Activated naive CD4-positive, alpha-beta T cell (primary cell): ENCODE measurements around the gene CYB5RL.
"Not testable (repeated sequence)": the region's sequence is repeated elsewhere in the genome, so short reads cannot be mapped to it uniquely, and the experiment has no call there.

Experiments
- DNase-seq, 4 experiments: peaks; one replicate each; lab custom pipeline; 2025; lab: John Stamatoyannopoulos, UW

The CYB5RL gene

GRCh38 chr1:54225986-54226559 lies 26.2 kb upstream of the CYB5RL start:
- DNase-seq, result no peak

- DNase-seq, result no peak
These were observed 25.5 kb upstream of the CYB5RL start for GRCh38 chr1:54225378-54225777.

DNA sequence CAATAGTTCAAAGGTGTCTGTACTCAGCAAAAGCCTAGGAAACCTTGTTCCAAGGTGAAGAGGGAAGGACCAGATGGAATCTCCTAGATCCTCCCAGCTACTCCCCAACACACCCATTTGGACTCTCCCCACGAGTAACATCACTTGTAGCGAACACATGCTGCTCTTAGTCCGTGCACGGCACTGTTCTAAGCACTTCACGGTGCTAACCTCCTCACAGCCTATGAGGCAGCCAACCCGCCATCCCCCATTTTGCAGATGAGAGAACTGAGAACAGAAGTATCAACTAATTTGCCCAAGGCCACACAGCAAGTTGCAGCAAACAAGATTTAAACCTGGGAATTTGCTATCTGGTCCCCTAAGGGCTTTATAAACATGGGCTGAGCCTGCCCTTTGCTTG lies 24.4 kb upstream of the CYB5RL start:
- DNase-seq, result no peak

DNA sequence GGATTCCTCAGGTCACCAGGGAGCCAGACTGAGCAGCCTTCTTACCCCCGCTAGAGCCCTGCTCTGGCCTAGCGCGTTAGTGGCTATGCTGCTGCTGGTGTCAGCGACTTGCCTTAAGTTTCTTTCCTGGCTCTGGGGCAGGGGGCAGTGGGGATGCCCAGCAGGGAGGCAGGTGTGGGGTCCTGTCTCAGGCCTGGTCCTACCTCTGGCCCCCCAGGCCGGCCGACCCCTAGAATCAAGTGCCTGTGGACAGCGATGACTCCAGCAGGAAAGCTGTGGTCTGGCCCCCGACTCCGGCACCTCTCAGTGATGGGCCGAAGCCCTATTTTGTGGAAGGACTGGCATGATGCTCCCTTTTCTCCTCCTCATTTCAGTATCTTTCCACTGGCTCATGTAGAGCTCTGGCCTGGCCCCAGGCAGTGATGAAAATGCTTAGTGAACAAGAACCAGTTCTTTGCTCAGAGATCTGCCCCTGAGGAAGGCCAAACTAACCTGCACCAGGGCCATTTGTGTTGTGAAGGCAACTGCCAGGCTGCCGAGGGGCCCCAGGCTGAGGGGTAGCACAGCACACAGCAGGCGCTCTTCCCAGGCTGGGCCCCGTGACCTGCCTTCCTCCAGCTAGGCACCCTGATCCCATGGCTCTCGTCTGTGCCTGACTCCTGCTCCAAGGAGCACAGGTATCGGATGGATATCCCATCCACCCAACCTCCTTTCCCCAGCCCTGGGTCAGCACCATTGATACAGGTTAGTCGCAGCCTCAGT lies 23.8 kb upstream of the CYB5RL start:
- no peak for DNase-seq

- DNase-seq, result no peak
These were observed 22.9 kb upstream of the CYB5RL start for GRCh38 chr1:54222711-54223110.

- no peak for DNase-seq
These were observed 22.1 kb upstream of the CYB5RL start for GRCh38 chr1:54221867-54222484.

GRCh38 chr1:54221113-54221834 lies 21.4 kb upstream of the CYB5RL start:
- DNase-seq, result no peak

- no peak for DNase-seq
These were observed 20.4 kb upstream of the CYB5RL start for GRCh38 chr1:54220004-54220811.

GRCh38 chr1:54219688-54220003 lies 19.8 kb upstream of the CYB5RL start:
- no peak for DNase-seq

DNA sequence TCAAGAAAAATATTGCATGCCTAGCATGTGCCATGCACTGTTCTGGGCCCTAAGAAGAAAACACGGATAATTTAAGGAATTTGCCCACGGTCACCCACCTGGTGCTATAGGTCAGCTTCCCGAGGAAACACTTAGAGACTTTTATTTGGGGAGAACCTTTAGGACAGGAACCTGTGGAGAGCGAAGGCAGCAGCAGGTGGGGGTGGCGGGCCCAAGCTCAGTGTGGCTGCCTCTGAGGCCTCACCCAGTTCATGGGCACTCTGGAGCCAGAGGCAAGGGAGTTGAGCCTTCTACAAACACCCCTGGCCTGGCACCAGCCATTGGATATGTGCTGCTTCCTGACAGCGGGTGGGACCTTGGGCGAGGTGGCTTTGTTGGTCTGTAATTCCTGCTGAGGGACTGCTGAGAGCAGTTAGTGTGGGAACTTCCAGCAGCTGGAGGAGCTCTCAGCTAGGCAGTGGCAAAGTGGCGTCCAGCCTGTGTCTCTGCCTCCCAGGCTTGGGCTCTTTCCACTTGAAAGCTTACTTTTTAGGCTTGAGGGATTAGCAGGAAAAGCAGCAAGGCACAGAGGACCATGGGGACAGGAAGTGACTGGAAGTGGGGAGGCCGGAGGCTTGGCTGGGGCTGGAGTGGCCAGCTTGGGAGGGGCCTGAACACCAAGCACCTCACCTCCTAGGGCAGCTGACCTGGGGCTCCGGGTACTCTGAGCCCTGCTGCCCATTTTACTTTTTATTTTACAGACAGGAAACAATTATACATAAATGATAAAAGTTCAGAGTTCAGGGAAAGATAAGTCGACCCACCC lies 19.3 kb upstream of the CYB5RL start:
- no peak for DNase-seq

DNA sequence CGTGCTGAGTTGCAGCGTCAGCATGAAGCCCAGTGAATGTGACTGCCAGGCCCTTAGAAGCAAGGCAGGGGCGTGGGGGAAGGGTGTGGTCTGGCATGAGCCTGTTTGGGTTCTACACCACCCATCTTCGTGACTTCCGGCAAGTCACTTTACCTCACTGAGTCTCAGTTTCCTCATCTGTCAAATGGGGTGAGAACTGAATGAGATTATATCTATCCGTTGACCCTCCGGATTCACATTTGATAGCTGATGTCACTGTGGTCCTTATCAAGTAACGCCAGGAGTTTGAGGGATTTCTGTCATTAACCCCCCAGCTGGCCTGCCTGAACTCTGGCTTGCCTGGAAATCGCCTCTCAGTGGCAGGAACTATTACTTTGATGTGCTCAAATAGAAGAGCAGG lies 15.7 kb upstream of the CYB5RL start:
- DNase-seq, result no peak

GRCh38 chr1:54212872-54213271 lies 13.0 kb upstream of the CYB5RL start:
- no peak for DNase-seq

GRCh38 chr1:54207896-54208295 lies 8.1 kb upstream of the CYB5RL start:
- DNase-seq, result not testable (repeated sequence)

GRCh38 chr1:54207287-54207686 lies 7.5 kb upstream of the CYB5RL start:
- DNase-seq, result no peak

DNA sequence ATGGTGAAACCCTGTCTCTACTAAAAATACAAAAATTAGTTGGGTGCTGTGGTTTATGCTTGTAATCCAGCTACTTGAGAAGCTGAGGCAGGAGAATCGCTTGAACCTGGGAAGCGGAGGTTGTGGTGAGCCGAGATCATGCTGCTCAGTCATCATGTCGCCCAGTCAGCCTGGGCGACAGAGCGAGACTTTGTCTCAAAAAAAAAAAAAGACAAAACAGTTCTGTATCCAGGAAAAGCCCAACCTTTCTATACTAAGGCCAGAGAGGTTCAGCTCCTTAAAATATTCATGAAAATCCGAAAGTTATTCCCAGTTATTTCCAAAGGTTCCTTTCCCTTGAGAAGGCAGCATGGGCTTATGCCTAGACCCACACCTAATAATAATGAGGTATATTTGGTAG lies 4.4 kb upstream of the CYB5RL start:
- no peak for DNase-seq

GRCh38 chr1:54200519-54200997 lies 728 bp upstream of the CYB5RL start:
- peak in 1 of 4 experiments; percentile 23 for DNase-seq

GRCh38 chr1:54199151-54199764 lies 572 bp downstream of the CYB5RL start:
- DNase-seq, result no peak

DNA sequence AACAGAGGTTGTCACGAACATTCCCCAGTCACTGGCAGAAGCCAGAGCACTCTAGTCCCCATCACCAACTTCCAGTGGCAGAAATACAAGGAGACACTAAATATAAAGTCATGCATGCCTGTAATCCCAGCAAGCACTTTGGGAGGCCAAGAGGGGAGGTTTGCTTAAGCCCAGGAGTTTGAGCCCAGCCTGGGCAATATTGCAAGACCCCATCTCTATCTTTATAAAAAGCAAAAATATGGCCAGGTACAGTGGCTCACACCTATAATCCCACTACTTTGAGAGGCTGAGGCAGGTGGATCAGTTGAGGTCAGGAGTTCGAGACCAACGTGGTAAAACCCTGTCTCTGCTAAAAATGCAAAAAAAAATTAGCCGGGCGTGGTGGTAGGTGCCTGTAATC lies 6.4 kb downstream of the CYB5RL start:
- DNase-seq, result no peak

DNA sequence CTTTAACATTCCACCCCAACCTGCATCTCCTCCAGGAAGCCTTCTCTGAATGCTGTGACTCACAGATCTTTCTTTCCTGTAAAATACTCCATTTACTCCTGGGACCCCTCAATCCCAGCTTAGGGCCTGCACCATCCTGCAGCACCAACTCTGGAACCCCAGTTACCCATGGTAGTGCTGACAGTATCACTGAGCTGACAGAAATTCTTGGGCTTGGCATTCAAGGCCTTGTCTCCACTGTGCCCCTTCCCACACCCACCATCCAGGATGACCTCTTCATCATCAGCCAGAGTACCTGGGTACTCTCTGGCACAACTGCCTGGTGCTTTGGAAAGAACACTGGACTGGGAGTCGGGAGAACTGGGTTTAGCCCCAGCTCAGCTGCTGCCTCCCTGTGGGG lies 8.3 kb downstream of the CYB5RL start:
- no peak for DNase-seq

- DNase-seq, result no peak
These were observed 9.3 kb downstream of the CYB5RL start for GRCh38 chr1:54190526-54190925.

DNA sequence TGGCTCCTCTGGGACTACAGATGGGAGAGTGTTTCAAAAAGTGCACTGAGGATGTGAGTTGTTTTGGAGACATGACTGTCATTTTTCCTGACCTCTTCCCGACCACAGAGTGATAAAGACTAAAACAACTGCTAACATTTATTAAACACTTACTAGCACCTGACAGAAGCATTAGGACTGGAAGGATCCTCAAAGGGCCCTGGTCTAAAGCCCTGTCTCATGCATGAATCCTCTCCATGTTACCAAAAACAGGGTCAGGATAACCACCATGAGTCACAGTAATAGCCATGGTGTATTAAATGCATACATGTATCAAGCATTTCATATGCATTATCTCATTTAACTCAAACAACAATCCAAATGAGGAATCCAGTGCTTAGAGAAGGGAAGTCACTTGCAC lies 11.5 kb downstream of the CYB5RL start:
- no peak for DNase-seq
